HL-60 (cell line): ENCODE results near the gene SMARCAL1.

ENCODE experiments used
- GABPA ChIP-seq: IDR thresholded peaks from 2 replicates; pipeline ENCODE4 v1.6.1; 2012; ENCODE audit warnings: low read depth
- POLR2AphosphoS5 ChIP-seq: IDR thresholded peaks from 2 replicates; pipeline ENCODE4 v1.6.1; 2012; ENCODE audit warnings: low read depth
- SPI1 ChIP-seq: IDR thresholded peaks from 2 replicates; pipeline ENCODE4 v1.6.1; 2012; ENCODE audit warnings: low read depth, mild to moderate bottlenecking, borderline replicate concordance
- TF ChIP-seq, protein P1 (sequence below): IDR thresholded peaks from one replicate; pipeline ENCODE4 v1.5.1; 2011; ENCODE audit warnings: low read length, control low read depth, inconsistent platforms; ENCODE audit not compliant: insufficient read depth
- TF ChIP-seq, protein P2 (sequence below): IDR thresholded peaks from 2 replicates; pipeline ENCODE4 v1.6.1; 2012; ENCODE audit warnings: low read depth; ENCODE audit not compliant: insufficient replicate concordance

DNA sequence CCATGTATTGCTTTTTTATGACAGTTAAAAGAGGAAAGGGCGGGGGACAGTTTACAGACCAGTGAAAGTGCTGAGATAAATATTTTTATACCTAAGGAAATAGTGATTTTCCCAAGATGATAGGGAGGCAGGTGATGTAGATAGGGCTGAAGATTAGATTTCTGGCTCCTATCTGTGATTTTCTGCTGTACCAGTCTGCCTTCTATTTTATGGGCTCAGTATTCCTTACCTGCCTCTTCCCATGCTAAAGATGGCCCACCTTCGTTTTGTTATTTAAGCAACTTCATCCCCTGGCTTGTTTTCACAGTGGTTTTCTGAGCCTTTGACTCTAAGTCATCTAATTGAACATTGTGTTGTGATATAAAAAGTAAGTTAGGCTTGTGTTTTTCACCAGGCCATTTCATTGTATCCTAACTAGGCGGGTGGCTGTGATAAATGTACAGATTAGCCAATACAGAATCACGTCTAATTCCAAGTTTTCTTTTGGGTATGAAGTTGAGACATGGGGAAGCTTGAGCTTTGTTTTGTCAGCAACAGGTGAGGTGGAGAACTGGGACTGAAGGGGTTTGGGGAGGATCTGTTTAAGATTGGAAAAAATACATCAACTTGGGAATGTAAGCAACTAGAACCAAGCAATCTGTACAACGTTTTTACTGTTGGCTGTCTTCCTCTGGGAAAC lies 91.6 kb downstream of the SMARCAL1 start:
- TF ChIP-seq, protein P1, sequence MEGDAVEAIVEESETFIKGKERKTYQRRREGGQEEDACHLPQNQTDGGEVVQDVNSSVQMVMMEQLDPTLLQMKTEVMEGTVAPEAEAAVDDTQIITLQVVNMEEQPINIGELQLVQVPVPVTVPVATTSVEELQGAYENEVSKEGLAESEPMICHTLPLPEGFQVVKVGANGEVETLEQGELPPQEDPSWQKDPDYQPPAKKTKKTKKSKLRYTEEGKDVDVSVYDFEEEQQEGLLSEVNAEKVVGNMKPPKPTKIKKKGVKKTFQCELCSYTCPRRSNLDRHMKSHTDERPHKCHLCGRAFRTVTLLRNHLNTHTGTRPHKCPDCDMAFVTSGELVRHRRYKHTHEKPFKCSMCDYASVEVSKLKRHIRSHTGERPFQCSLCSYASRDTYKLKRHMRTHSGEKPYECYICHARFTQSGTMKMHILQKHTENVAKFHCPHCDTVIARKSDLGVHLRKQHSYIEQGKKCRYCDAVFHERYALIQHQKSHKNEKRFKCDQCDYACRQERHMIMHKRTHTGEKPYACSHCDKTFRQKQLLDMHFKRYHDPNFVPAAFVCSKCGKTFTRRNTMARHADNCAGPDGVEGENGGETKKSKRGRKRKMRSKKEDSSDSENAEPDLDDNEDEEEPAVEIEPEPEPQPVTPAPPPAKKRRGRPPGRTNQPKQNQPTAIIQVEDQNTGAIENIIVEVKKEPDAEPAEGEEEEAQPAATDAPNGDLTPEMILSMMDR, result no peak
- TF ChIP-seq POLR2AphosphoS5 (peak; percentile 56), GABPA (no peak), SPI1 (no peak)
- TF ChIP-seq, protein P2, sequence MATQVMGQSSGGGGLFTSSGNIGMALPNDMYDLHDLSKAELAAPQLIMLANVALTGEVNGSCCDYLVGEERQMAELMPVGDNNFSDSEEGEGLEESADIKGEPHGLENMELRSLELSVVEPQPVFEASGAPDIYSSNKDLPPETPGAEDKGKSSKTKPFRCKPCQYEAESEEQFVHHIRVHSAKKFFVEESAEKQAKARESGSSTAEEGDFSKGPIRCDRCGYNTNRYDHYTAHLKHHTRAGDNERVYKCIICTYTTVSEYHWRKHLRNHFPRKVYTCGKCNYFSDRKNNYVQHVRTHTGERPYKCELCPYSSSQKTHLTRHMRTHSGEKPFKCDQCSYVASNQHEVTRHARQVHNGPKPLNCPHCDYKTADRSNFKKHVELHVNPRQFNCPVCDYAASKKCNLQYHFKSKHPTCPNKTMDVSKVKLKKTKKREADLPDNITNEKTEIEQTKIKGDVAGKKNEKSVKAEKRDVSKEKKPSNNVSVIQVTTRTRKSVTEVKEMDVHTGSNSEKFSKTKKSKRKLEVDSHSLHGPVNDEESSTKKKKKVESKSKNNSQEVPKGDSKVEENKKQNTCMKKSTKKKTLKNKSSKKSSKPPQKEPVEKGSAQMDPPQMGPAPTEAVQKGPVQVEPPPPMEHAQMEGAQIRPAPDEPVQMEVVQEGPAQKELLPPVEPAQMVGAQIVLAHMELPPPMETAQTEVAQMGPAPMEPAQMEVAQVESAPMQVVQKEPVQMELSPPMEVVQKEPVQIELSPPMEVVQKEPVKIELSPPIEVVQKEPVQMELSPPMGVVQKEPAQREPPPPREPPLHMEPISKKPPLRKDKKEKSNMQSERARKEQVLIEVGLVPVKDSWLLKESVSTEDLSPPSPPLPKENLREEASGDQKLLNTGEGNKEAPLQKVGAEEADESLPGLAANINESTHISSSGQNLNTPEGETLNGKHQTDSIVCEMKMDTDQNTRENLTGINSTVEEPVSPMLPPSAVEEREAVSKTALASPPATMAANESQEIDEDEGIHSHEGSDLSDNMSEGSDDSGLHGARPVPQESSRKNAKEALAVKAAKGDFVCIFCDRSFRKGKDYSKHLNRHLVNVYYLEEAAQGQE, result no peak
